IMR-90 (cell line): Measurements from ENCODE around the gene TNKS2. TPM values are rescaled to one million over a fixed set of nuclear protein-coding genes. Genes with fewer than 3 reads are reported as not detected.

Experiments
- ATAC-seq: fragments of 200-7000 bp; cut with Tn5 transposase; 2 replicates; pipeline ENCODE4 v1.9.1; 2020; ENCODE audit warnings: low read depth, mild to moderate bottlenecking, moderate library complexity
- BruUV-seq: library from RNA; stranded (reverse); fragments of 400-500 nt; replicated peaks from 2 replicates; lab custom pipeline; 2021; lab: Mats Ljungman, UMichigan
- CTCF ChIA-PET: fragments of 300-600 bp; formaldehyde crosslinking; extraction: SDS; loops from one replicate; lab custom pipeline; 2021; ENCODE audit warnings: antibody characterized with exemption; lab: Yijun Ruan, JAX
- POLR2A ChIA-PET: fragments of 300-600 bp; sonication (Branson Sonifier 250); formaldehyde crosslinking; loops from one replicate; lab custom pipeline; 2022; ENCODE audit warnings: antibody characterized with exemption; ENCODE audit not compliant: unreplicated experiment; lab: Charles Lee
- DNase-seq: peaks from one replicate; pipeline ENCODE4 v3.0.0; 2013
- H2AFZ ChIP-seq: replicated peaks from 2 replicates; pipeline ENCODE3; 2013; ENCODE audit warnings: low read length, mild to moderate bottlenecking; ENCODE audit not compliant: poor library complexity
- H2AK5ac ChIP-seq: 2 replicates; pipeline ENCODE4 v1.6.1; 2013; ENCODE audit warnings: low read depth, low read length, inconsistent platforms
- H2AK9ac ChIP-seq: replicated peaks from 2 replicates; pipeline ENCODE3; 2013; ENCODE audit warnings: mild to moderate bottlenecking, low read depth, low read length, moderate library complexity; ENCODE audit not compliant: poor library complexity
- H2BK120ac ChIP-seq: 2 replicates; pipeline ENCODE4 v1.6.1; 2013; ENCODE audit warnings: low read depth, low read length, inconsistent platforms
- H2BK15ac ChIP-seq: 3 replicates; pipeline ENCODE4 v1.6.1; 2013; ENCODE audit warnings: low read depth, low read length, inconsistent platforms
- H2BK20ac ChIP-seq: 2 replicates; pipeline ENCODE4 v1.6.1; 2013; ENCODE audit warnings: low read depth, mild to moderate bottlenecking, inconsistent platforms, low read length, moderate library complexity
- H2BK5ac ChIP-seq: 2 replicates; pipeline ENCODE4 v1.6.1; 2013; ENCODE audit warnings: mild to moderate bottlenecking, low read depth, low read length, inconsistent platforms; ENCODE audit not compliant: poor library complexity, severe bottlenecking
- H3K14ac ChIP-seq: replicated peaks from 2 replicates; pipeline ENCODE4 v1.6.1; 2013; ENCODE audit warnings: low read depth, low read length, inconsistent platforms
- H3K18ac ChIP-seq: 2 replicates; pipeline ENCODE4 v1.6.1; 2013; ENCODE audit warnings: low read depth, low read length, control low read depth
- H3K23ac ChIP-seq: 2 replicates; pipeline ENCODE4 v1.6.1; 2013; ENCODE audit warnings: low read depth, low read length, inconsistent platforms
- H3K27ac ChIP-seq: 2 replicates; pipeline ENCODE4 v1.5.1; 2013; ENCODE audit warnings: mild to moderate bottlenecking, control low read depth, low read length; ENCODE audit not compliant: insufficient read depth
- H3K27me3 ChIP-seq: 2 replicates; pipeline ENCODE4 v1.6.1; 2013; ENCODE audit warnings: low read length; ENCODE audit not compliant: control insufficient read depth, insufficient read depth
- H3K36me3 ChIP-seq: 2 replicates; pipeline ENCODE4 v1.6.1; 2013; ENCODE audit warnings: low read length, mixed read lengths; ENCODE audit not compliant: control insufficient read depth, insufficient read depth
- H3K4ac ChIP-seq: 2 replicates; pipeline ENCODE4 v1.6.1; 2013; ENCODE audit warnings: low read depth, low read length, inconsistent platforms
- H3K4me1 ChIP-seq: 2 replicates; pipeline ENCODE4 v1.6.1; 2013; ENCODE audit warnings: low read length, mixed read lengths; ENCODE audit not compliant: control insufficient read depth, insufficient read depth
- H3K4me2 ChIP-seq: 2 replicates; pipeline ENCODE4 v1.6.1; 2013; ENCODE audit warnings: low read depth, mild to moderate bottlenecking, control low read depth, low read length, moderate library complexity
- H3K4me3 ChIP-seq: 2 replicates; pipeline ENCODE4 v1.5.1; 2013; ENCODE audit warnings: low read depth, mild to moderate bottlenecking, control low read depth, low read length, moderate library complexity; ENCODE audit not compliant: insufficient read depth
- H3K56ac ChIP-seq: 2 replicates; pipeline ENCODE4 v1.6.1; 2013; ENCODE audit warnings: low read length, inconsistent platforms; ENCODE audit not compliant: insufficient read depth; ENCODE audit errors: extremely low read depth
- H3K79me1 ChIP-seq, 2 experiments: 2 replicates each; pipeline ENCODE4 v1.6.1; 2013; ENCODE audit warnings: low read length in 2 of 2, inconsistent platforms in 1 of 2, low read depth in 1 of 2
- H3K9ac ChIP-seq: 2 replicates; pipeline ENCODE4 v1.6.1; 2013; ENCODE audit warnings: low read depth, low read length, control low read depth
- H3K9me1 ChIP-seq: 2 replicates; pipeline ENCODE4 v1.6.1; 2013; ENCODE audit warnings: low read length, inconsistent platforms; ENCODE audit not compliant: insufficient read depth
- H3K9me3 ChIP-seq: 2 replicates; pipeline ENCODE4 v1.6.1; 2013; ENCODE audit warnings: low read length; ENCODE audit not compliant: control insufficient read depth, insufficient read depth
- H4K20me1 ChIP-seq: 2 replicates; pipeline ENCODE4 v1.6.1; 2013; ENCODE audit warnings: low read length, inconsistent platforms; ENCODE audit not compliant: insufficient read depth
- H4K5ac ChIP-seq: 2 replicates; pipeline ENCODE4 v1.6.1; 2013; ENCODE audit warnings: mild to moderate bottlenecking, low read depth, low read length, control low read depth
- H4K8ac ChIP-seq, 2 experiments: 2 replicates each; pipeline ENCODE4 v1.6.1; 2013; ENCODE audit warnings: low read depth in 2 of 2, low read length in 2 of 2, control low read depth in 1 of 2, inconsistent platforms in 1 of 2
- H4K91ac ChIP-seq: 2 replicates; pipeline ENCODE4 v1.6.1; 2013; ENCODE audit warnings: low read depth, low read length, inconsistent platforms; ENCODE audit not compliant: insufficient read depth
- BHLHE40 ChIP-seq: fragments of 150-350 bp; IDR thresholded peaks from 2 replicates; pipeline ENCODE4 v1.6.1; 2016; ENCODE audit warnings: mild to moderate bottlenecking, low read depth, low read length
- CEBPB ChIP-seq: IDR thresholded peaks from 2 replicates; pipeline ENCODE4 v1.6.1; 2012; ENCODE audit warnings: low read depth, low read length, improper control_type of control experiment
- CTCF ChIP-seq: conservative IDR thresholded peaks from 2 replicates; pipeline ENCODE4 v1.5.1; 2012; ENCODE audit warnings: mild to moderate bottlenecking, low read depth, low read length, improper control_type of control experiment
- ELK1 ChIP-seq: fragments of 150-350 bp; IDR thresholded peaks from 2 replicates; pipeline ENCODE4 v1.6.1; 2016; ENCODE audit warnings: low read depth, mild to moderate bottlenecking, low read length, moderate library complexity, borderline replicate concordance
- FOS ChIP-seq: fragments of 150-350 bp; IDR thresholded peaks from 2 replicates; pipeline ENCODE4 v1.6.1; 2016; ENCODE audit warnings: low read depth, low read length
- MAFK ChIP-seq: IDR thresholded peaks from 2 replicates; pipeline ENCODE4 v1.6.1; 2012; ENCODE audit warnings: low read depth, low read length, improper control_type of control experiment
- MAZ ChIP-seq: IDR thresholded peaks from 2 replicates; pipeline ENCODE4 v1.6.1; 2012; ENCODE audit warnings: low read depth, mild to moderate bottlenecking, low read length, improper control_type of control experiment, moderate library complexity, borderline replicate concordance
- NFE2L2 ChIP-seq: fragments of 150-350 bp; IDR thresholded peaks from 2 replicates; pipeline ENCODE4 v1.6.1; 2016; ENCODE audit warnings: low read depth, mild to moderate bottlenecking, low read length
- POLR2A ChIP-seq: IDR thresholded peaks from 2 replicates; pipeline ENCODE4 v1.6.1; 2012; ENCODE audit warnings: mild to moderate bottlenecking, low read depth, low read length
- RAD21 ChIP-seq: IDR thresholded peaks from 2 replicates; pipeline ENCODE4 v1.6.1; 2012; ENCODE audit warnings: low read length, improper control_type of control experiment
- WGBS, 2 experiments: methylation state at CpG; one replicate each; pipeline versions ENCODE4 v1.1.5 to v1.1.7; 2013; ENCODE audit warnings: missing lambda C conversion rate in 2 of 2; ENCODE audit not compliant: insufficient read length in 1 of 2; ENCODE audit errors: extremely low coverage in 2 of 2; 5-methylcytosine and 5-hydroxymethylcytosine counted together
- dilution Hi-C: fragments of 300-500 bp; cut with HindIII; formaldehyde crosslinking; loops from one replicate; pipeline ENCODE4 v1.14.3; 2018; ENCODE audit warnings: low sequenced_read_pairs; ENCODE audit not compliant: unreplicated experiment
- in situ Hi-C: fragments of 300-500 bp; cut with MboI; formaldehyde crosslinking; loops from 3 replicates; pipeline ENCODE4 v1.14.3; 2019; ENCODE audit warnings: low sequenced_read_pairs, inconsistent platforms, mixed read lengths
- intact Hi-C: fragments of 100-400 bp; cut with micrococcal nuclease; formaldehyde crosslinking; loops from 2 replicates; pipeline ENCODE4 v1.10.0; 2022
- polyA plus RNA-seq, 3 experiments: library from polyadenylated mRNA; depleted of rRNA; stranded (reverse); fragments of >200 nt; gene quantifications; 2 replicates each; pipeline ENCODE4 v1.2.3, GENCODE V29; 2012; ENCODE audit warnings: low replicate concordance in 1 of 3
- total RNA-seq: library from RNA; depleted of rRNA; stranded (reverse); fragments of >200 nt; gene quantifications from 2 replicates; pipeline ENCODE4 v1.2.3, GENCODE V29; 2012
- TF ChIP-seq, protein P1 (sequence below): fragments of 150-350 bp; IDR thresholded peaks from 2 replicates; pipeline ENCODE4 v1.6.1; 2017; ENCODE audit warnings: mild to moderate bottlenecking, antibody characterized with exemption, low read length, low read depth

TNKS2 gene
- total and polyA plus RNA-seq, 2 of the 4 experiments (the other 2 are of a cell fraction): 17.0 to 41.4 TPM

- H3K9me3 ChIP-seq: no peaks in the 10 kb centered on the region
- peak within 1 kb of the TSS; percentile 24; the same call in 1 of the 2 replicates for H3K27ac ChIP-seq
- 0 out of 2 replicates have a peak within 1 kb of the TSS, but pooled peaks have one; percentile 30 for H3K14ac ChIP-seq
- in situ Hi-C loops (loop anchor here (25.0 kb wide), 2 partner anchors 522 to 997 kb away; partner anchors contain the start of gene ANKRD1), intact Hi-C loops (loop anchor here (1.0 to 5.0 kb wide), 3 partner anchors 44 to 1037 kb away; partner anchors contain the start of gene RPP30), dilution Hi-C loops (no loop called here)
- peak within 1 kb of the TSS; percentile 72 for H3K4me3 ChIP-seq
- BruUV-seq: no TSS peak
- H2AFZ ChIP-seq: peak within 1 kb of the TSS; percentile 85
- H2BK20ac ChIP-seq: no peak within 1 kb of the TSS
- ATAC-seq (peak; percentile 13), DNase-seq (peak; percentile 45)
- no peaks in the 10 kb centered on the region for H3K9me1 ChIP-seq
- peak within 1 kb of the TSS in 1 of 2 experiments; percentile 63; a peak in 1 of 4 replicates for H4K8ac ChIP-seq
- WGBS, 2 experiments: 0% methylated on average over 2 of the region's 19 CpGs; no CpG with 5 or more reads in 1 of the 2 experiments
- H2AK5ac ChIP-seq: no peak within 1 kb of the TSS
- H2BK120ac ChIP-seq: no peak within 1 kb of the TSS
- no peak within 1 kb of the TSS for H4K91ac ChIP-seq
- H4K5ac ChIP-seq: no peak within 1 kb of the TSS
- no peak within 1 kb of the TSS for H2BK5ac ChIP-seq
- H3K4me2 ChIP-seq: peak within 1 kb of the TSS; percentile 95
- H3K23ac ChIP-seq: peak within 1 kb of the TSS; percentile 42; the same call in 1 of the 2 replicates
- no peak within 1 kb of the TSS for H3K18ac ChIP-seq
- ChIA-PET POLR2A (no interaction called here), CTCF (no interaction called here)
- H3K9ac ChIP-seq: peak within 1 kb of the TSS; percentile 4; the same call in 1 of the 2 replicates
- TF ChIP-seq BHLHE40 (no peak), NFE2L2 (no peak), POLR2A (no peak), MAFK (no peak), FOS (no peak), ELK1 (no peak), MAZ (no peak), CTCF (no peak), CEBPB (no peak), RAD21 (no peak)
- TF ChIP-seq, protein P1, sequence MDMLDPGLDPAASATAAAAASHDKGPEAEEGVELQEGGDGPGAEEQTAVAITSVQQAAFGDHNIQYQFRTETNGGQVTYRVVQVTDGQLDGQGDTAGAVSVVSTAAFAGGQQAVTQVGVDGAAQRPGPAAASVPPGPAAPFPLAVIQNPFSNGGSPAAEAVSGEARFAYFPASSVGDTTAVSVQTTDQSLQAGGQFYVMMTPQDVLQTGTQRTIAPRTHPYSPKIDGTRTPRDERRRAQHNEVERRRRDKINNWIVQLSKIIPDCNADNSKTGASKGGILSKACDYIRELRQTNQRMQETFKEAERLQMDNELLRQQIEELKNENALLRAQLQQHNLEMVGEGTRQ: no peak
- peak within 1 kb of the TSS; percentile 8 for H2AK9ac ChIP-seq
- no peaks in the 10 kb centered on the region; the same call in 1 of the 2 replicates for H3K27me3 ChIP-seq
- no peaks in the 10 kb centered on the region for H3K4me1 ChIP-seq
- H3K36me3 ChIP-seq: no peaks in the 10 kb centered on the region
- no peak within 1 kb of the TSS for H3K4ac ChIP-seq
- no peak within 1 kb of the TSS for H2BK15ac ChIP-seq
- no peaks in the 10 kb centered on the region for H4K20me1 ChIP-seq
- no peak within 1 kb of the TSS for H3K56ac ChIP-seq
- peaks cover 7 to 9% of the 10 kb centered on the region in 2 experiments; a peak in 2 of 4 replicates for H3K79me1 ChIP-seq
Measured at GRCh38 chr10:91909117-91909677, 111.0 kb downstream of the TNKS2 start, which contains the start of gene FGFBP3. Gene FGFBP3 (minus strand): TSS chr10:91909486. CDS start chr10:91908969, 517 bp downstream.
